Uterus (tissue), 2 donors: ENCODE results near the gene GPN1.
"Not testable (repeated sequence)": the region's sequence is repeated elsewhere in the genome, so short reads cannot be mapped to it uniquely, and the experiment has no call there.

Experiments
- POLR2A ChIP-seq, 2 donors: fragments of 450-650 bp; IDR thresholded peaks; one replicate each; pipeline ENCODE4 v1.6.1; 2016; ENCODE audit warnings: antibody characterized with exemption in 2 of 2, mild to moderate bottlenecking in 1 of 2, moderate library complexity in 1 of 2
- TF ChIP-seq, protein P1 (sequence below), 4 experiments: fragments of 200-600 bp in 2 of 4; fragments of 450-650 bp in 2 of 4; sonication (generic) in 2 of 4; IDR thresholded peaks; one replicate each; pipeline ENCODE4 v1.5.1; 2016 to 2019; ENCODE audit warnings: antibody characterized with exemption in 4 of 4, mild to moderate bottlenecking in 2 of 4, moderate library complexity in 1 of 4

DNA sequence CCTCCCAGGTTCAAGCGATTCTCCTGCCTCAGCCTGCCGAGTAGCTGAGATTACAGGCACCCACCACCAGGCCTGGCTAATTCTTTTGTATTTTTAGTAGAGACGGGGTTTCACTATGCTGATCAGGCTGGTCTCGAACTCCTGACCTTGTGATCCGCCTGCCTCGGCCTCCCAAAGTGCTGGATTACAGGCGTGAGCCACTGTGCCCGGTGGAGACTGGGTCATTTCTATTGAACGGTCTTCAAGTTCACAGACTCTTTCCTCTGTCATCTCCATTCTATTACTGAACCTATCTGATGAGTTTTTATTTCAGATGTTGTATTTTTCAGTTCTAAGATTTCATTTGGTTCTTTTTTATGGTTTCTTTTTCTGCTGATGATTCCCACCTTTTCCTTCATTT lies 33.4 kb upstream of the GPN1 start:
- TF ChIP-seq, protein P1, sequence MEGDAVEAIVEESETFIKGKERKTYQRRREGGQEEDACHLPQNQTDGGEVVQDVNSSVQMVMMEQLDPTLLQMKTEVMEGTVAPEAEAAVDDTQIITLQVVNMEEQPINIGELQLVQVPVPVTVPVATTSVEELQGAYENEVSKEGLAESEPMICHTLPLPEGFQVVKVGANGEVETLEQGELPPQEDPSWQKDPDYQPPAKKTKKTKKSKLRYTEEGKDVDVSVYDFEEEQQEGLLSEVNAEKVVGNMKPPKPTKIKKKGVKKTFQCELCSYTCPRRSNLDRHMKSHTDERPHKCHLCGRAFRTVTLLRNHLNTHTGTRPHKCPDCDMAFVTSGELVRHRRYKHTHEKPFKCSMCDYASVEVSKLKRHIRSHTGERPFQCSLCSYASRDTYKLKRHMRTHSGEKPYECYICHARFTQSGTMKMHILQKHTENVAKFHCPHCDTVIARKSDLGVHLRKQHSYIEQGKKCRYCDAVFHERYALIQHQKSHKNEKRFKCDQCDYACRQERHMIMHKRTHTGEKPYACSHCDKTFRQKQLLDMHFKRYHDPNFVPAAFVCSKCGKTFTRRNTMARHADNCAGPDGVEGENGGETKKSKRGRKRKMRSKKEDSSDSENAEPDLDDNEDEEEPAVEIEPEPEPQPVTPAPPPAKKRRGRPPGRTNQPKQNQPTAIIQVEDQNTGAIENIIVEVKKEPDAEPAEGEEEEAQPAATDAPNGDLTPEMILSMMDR (IDR thresholded peaks at IDR 0.05), result not testable (repeated sequence)
- not testable (repeated sequence) for TF ChIP-seq POLR2A (IDR thresholded peaks at IDR 0.05)
